HG02973 (cell line): ENCODE measurements around the gene ELL.

Experiments used
- ATAC-seq: cut with Tn5 transposase; IDR thresholded peaks from one replicate; pipeline ENCODE4 v1.9.1; 2021; ENCODE audit warnings: moderate library complexity; ENCODE audit not compliant: unreplicated experiment

Gene ELL

DNA sequence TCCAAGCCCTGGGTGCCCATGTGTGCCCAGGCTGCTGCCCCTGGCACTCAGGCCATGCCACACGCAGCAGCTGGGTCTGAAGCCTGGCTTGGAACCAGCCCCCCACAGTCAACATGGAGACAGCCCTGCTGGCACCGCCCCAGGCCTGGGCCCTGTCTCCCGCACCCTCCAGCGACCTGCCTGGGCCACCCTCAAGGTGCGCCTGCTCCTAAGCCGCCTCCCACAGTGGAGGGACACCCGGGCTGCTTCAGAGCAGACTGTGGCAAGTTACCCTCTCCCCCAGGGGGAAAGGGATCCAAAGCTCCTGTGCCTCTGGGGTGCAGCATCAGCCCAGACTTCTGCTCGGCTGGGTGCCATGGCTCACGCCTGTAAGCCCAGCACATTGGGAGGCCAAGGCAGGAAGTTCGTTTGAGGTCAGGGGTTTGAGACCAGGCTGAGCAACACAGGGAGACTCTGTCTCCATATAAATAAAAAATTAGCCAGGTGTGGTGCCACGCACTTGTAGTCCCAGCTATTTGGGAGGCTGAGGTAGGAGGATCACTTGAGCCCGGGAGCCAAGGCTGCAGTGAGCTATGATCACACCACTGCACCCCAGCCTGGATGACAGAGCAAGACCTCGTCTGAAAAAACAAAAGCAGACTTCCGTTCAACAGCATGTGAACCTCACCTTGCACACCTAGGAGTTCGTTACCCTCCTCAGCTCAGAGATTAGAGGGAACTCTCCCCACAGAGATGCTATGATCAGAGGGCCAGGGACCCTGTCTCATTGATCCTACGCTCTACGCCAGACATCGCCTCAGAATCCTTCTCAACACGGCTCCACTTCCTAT, 15.6 kb downstream of the ELL start:
- ATAC-seq: no peak

DNA sequence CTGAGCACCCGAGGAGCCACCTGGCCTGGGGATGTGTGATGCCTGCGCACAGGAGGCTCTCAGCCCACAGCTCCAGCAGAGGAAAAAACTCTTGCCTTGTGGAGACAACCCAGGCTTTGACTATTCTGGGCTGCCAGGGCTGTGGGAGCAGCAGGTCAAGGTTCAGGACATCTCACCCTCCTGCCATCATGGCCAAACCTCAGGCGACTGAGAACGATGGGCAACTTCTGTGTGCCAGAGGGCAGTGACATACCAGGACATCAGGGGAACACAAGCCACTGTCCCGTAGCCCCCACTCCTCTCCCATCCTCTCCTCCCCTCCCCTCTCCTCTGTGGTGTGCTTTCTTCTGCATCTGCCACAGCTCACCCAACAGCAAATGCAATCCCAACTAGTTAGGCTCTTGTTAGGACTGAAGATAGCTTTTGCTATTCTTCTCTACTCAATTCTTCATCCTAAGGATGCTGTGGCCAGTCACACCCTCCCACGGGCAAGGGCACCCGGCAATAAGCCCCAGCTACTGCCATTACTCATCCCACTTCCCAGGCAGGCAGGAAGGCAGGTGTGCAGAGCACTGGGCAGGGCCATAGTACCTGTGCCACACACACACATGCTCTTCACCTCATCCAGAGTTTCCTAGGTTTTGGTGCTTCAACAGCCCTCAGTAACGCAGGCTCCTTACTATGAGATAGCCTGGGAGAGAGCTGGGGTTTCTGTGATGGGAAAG, 16.8 kb downstream of the ELL start:
- ATAC-seq: no peak

- no peak for ATAC-seq
These were observed 17.6 kb downstream of the ELL start for GRCh38 chr19:18503971-18504885.

GRCh38 chr19:18503337-18503970, 18.4 kb downstream of the ELL start:
- ATAC-seq: no peak

GRCh38 chr19:18502638-18503294, 19.1 kb downstream of the ELL start:
- no peak for ATAC-seq

DNA sequence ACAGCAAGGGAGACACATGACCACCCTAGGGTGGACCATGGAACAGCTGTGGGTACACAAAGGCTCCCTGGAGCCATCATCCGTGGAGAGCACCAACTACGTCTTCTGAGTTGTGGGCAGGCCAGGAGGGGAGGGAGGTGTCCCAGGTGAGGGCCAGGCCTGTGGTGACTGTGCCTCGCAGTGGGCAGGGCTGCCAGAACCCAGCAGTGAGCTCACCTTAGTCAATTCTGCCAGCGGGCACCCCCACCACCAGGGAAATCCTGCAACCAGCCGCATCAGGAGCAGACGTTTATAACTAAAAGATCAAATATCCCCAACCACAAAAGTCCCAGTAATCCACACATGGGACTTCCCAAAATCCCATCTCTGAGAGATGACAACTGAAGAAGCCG, 19.6 kb downstream of the ELL start:
- no peak for ATAC-seq

DNA sequence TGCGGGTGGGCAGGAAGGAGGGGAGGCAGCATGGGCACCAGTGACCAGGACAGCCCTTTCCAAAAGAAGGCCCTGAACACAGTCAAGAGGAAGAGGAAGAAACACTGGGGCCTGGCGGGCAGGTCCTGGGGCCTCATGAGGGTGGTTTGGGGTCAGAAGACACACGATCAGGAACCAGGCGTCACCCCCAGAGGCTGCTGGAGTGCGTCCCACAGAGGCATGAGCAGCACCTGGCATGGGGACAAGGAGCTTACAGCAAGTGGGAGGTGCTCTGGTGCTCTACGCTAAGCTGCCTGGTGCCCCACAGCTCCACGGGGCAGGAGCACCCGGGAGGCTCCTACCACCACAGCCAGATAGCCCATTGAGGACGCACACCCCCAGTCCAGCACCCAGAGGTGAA, 20.0 kb downstream of the ELL start:
- no peak for ATAC-seq

DNA sequence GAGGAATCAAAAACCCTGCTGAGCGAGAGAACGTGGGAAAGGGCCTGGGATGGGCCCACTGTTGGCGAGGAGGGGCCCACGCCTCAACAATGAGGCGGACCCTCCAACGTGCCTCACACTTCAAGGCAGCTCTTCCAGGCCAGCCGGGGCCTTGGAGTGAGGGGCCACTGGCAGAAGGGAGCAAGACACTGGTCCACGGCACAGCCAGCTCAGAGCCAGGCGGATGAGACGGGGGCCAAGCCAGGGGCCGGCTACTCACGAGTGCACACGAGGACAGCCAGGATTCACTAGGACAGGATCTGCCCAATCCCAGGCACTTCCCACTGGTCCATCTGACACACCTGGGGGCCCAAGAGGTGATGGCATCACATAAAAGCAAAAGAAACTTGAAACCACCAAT, 20.5 kb downstream of the ELL start:
- no peak for ATAC-seq

DNA sequence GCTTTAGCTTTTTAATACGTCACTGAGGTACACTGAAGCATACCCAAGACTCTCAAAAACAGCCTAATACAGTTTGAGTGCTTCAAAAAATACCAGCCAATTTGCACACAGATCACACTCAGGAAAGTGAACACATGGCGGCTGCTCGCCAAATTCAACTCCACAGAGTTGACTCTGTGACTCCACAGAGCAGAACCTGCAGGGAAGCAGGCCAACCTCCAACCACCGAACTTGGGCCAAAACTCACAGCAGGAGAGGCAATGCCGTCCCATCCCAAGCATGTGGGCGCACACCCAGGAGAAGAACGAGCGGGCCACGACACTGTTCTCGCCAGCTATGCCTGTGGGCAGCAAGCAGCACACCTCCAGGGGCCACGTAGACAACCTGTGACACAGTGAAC, 21.1 kb downstream of the ELL start:
- ATAC-seq: no peak

DNA sequence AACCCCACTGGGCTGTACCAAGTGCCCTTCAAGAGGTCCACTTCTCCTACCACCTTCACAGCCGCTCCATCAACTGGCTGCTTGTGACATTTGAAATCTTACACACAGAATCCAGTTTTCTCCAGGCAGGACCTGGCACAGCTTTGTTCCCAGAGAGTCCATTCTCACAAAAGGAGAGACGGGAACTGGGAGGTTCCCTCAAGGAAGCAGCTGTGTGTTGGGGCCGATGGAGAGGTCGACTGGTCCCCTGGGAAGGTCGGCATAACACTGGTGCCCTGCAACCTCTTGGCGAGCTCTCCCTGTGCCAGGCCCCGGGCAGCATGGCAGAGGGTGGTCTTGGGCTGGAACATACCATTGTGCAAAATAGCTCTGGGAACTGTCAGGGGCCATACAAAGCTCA, 21.5 kb downstream of the ELL start:
- no peak for ATAC-seq

DNA sequence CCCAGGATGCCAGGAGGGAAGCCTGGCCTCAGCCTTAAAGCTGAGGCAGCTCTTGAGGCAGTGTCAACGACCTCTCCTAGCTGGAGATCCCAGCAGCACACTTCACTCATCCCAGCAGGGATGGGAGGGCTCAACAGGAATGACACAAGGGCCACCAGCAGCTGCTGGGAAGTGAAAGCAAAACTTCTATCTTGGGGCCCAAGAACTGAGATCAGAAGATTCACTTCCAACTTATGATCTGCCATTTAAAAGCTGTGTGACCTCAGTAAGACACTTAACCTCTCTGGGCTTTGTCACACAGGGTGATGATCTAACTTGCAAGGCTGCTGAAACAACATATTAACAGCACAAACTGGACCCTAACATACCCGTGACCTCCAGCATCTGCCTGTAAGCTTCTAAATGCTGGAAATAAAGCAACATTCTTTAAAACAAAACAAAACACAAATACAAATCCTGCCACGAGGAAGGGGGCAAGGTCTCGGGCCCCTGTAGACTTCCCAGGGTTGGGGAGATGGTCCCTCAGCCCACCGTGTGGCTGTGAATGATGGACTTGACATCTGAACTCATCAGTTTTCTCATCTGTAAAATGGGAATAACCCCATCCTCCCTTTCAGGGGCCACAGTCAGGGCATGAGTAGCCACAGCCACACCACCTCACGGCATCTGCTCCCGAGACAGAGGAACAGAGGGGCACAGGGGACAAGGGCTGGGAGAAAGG, 22.7 kb downstream of the ELL start:
- ATAC-seq: no peak

DNA sequence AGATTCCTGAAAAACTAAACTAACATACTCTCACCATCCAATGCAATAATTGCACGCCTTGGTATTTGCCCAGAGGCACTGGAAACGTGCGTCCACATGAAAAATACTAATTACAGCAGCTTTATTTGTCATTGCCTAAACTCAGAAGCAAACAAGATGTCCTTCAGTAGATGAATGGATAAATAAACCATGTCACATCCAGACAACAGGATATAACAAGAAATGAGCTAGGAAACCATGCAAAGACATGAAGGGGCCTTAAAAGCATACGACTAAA, 25.0 kb downstream of the ELL start:
- no peak for ATAC-seq

- no peak for ATAC-seq
These were observed 25.5 kb downstream of the ELL start for GRCh38 chr19:18496167-18496979.

DNA sequence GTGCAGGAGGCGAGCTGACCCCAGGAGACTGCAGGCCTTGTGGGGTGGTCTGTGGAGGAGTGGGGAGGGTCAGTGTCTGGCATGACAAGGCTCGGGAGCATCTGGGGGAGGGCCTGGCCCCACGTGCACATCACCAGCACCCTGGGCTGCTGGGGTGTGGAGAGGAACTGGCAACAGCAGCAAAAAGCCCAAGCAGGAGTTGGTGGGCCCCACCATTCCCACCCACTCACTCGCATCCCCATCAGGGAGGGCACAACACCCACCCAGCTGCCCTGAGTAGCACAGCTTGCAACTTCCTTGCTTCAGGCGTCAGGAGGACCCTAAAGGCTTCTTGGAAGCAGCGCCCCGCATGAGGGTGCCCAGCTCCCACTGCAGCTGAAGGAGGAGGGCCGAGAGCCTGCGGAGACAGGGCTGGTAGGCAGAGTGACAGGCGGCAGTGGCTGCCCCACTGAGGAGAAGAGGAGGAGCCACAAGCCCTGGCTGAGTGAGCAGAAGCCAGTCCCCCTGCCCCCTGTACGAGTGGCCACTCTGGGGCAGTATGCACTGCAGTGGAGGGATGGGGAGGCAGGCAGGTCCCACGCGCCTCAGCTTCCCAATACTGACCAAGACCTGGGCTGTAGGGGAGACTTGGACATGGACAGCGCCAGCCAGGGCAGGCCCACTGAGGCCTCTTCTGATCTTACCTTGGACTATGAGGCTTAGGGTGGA, 26.5 kb downstream of the ELL start:
- no peak for ATAC-seq

DNA sequence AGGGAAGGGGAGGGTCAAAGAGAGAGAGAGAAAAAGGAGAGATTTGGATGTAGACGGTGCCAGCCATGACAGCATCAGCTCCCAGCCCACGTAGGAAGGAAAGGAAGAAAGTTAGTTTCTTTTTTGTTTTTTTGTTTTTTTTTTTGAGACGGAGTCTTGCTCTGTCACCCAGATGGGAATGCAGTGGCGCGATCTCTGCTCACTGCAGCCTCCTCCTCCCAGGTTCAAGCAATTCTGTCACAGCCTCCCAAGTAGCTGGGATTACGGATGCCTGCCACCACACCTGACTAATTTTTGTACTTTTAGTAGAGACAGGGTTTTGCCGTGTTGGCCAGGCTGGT, 27.6 kb downstream of the ELL start:
- no peak for ATAC-seq

- ATAC-seq: no peak
These were observed 28.2 kb downstream of the ELL start for GRCh38 chr19:18493440-18494266.

DNA sequence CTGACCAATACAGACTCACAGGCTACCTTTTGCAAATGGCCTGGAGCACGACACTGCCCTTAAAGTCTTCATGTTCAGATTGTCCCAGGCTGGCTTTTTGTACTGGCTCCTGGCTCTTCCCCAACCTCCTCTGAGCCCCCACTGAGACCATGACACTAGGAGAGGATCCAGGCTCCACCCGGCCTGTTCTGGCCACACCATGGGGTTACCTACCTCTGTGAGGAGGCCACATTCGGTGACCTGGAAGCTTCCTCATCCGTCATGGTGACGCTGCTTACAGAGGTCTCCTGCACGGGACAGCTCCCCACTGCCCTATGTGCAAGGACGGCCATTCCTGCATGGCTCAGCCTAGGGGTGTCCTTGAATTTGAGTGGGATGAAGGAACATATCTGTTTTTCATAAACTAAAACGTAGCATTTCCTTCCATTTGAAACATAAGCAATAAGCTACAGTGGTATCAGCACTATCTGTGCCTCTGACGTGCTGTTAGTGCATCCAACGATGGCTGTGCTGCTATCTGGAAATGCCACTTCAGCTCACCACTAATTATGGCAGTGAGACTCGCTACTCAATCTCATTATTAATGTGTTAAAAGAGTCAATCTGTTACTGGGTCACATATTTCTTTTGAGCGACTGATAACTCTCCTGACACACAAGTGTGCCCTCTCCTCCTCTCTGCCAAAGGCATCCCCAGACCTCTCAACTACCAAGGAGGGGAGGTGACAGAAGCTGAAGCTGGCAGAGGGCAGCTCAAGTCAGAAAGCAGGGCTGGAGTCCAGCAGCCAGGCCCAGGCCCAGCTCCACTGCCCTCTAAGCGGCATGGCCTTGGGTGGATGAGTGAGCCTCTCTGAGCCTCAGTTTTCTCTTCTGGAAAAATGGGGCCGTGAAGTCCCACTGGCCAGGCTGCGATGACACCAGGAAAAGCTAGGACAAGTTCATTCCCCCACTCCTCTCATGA, 29.6 kb downstream of the ELL start:
- no peak for ATAC-seq
